ENCODE measurements around the gene ECSCR. TPM values are rescaled to one million over a fixed set of nuclear protein-coding genes. Genes with fewer than 3 reads are reported as not detected.

The ECSCR gene
- total and polyA plus RNA-seq, 2 of the 8 experiments (the other 6 are each of a cell fraction or from before 2014, with no cell fraction given) = 2.7 to 7.2 TPM

GRCh38 chr5:139461176-139461575 is 1.4 kb downstream of the ECSCR start:
- no peaks in the 10 kb centered on the region for H3K23me2 ChIP-seq (ENCODE audit: low read depth, low read length)
- H3K36me3 ChIP-seq (ENCODE audit: control insufficient read depth in 2 of 4, insufficient read depth in 4 of 4, low read length in 3 of 4) = no peaks in the 10 kb centered on the region
- no peak overlapping the region for H4K5ac ChIP-seq (ENCODE audit: insufficient read length, low read depth, low read length)
- no peaks in the 10 kb centered on the region for H3K79me2 ChIP-seq (ENCODE audit: control insufficient read depth in 1 of 2, insufficient read depth in 2 of 2, low read length in 2 of 2)
- ChIA-PET POLR2A (ENCODE audit: partially characterized antibody) (interaction anchor here (1.9 kb wide), 1 partner anchor 18 kb away, joined by 4 read pairs; no protein-coding TSS in a partner anchor), CTCF (ENCODE audit: partially characterized antibody) (interaction anchor here (0.8 to 1.7 kb wide), 4 partner anchors 13 to 58 kb away, joined by 3 to 13 read pairs (median 4); no protein-coding TSS in a partner anchor)
- H3K27me3 ChIP-seq (replicated peaks in 1 of 4; ENCODE audit: control insufficient read depth in 3 of 4, extremely low read depth in 1 of 4, insufficient read depth in 3 of 4, low read length in 3 of 4) = no peaks in the 10 kb centered on the region
- no peak overlapping the region for H2AK5ac ChIP-seq (ENCODE audit: low read depth, low read length)
- H3K9me3 ChIP-seq (ENCODE audit: insufficient read depth in 2 of 2, low read depth in 1 of 2, low read length in 1 of 2) = no peaks in the 10 kb centered on the region
- peaks cover 5 to 15% (median 12%) of the 10 kb centered on the region in 4 experiments; a peak in 6 of 7 replicates for H3K4me1 ChIP-seq (replicated peaks in 1 of 4; ENCODE audit: control insufficient read depth in 3 of 4, insufficient read depth in 4 of 4, low read length in 3 of 4)
- H2BK5ac ChIP-seq (ENCODE audit: low read depth, low read length) = peak overlapping the region; percentile 22; the same call in 1 of the 2 replicates
- H3K23ac ChIP-seq (ENCODE audit: insufficient read length) = no peak overlapping the region
- no peak overlapping the region for H2AFZ ChIP-seq (ENCODE audit: low read length)
- H3K4me3 ChIP-seq (ENCODE audit: extremely low read depth in 1 of 4, insufficient read depth in 2 of 4, low read depth in 3 of 4, low read length in 4 of 4) = no peak overlapping the region
- DNase-seq (ENCODE audit: low read depth in 1 of 2, low spot score in 2 of 2) = no peak
- no peak overlapping the region; the same call in 1 of the 2 replicates for H2BK20ac ChIP-seq (ENCODE audit: low read length)
- H3K4me2 ChIP-seq (ENCODE audit: insufficient read depth in 1 of 2, low read depth in 2 of 2, low read length in 2 of 2) = no peak overlapping the region
- H3K4ac ChIP-seq (replicated peaks; ENCODE audit: insufficient read length, low read depth, low read length) = no peak overlapping the region
- H2BK15ac ChIP-seq (ENCODE audit: low read length) = peak overlapping the region; percentile 9; the same call in 1 of the 2 replicates
- H3K18ac ChIP-seq (ENCODE audit: extremely low read depth, low read length) = peak overlapping the region; percentile 29; the same call in 1 of the 2 replicates
- 90% methylated on average over 7 of the region's 7 CpGs; no CpG with 5 or more reads in 1 of the 2 experiments for WGBS, 2 experiments (ENCODE audit: extremely low coverage in 1 of 2, insufficient coverage in 1 of 2, insufficient read length in 1 of 2, insufficient replicate concordance in 2 of 2, low coverage in 1 of 2, low lambda C conversion rate in 2 of 2, missing lambda C conversion rate in 1 of 2)
- no peak overlapping the region for H3K9ac ChIP-seq (replicated peaks in 1 of 4; ENCODE audit: extremely low read depth in 1 of 4, low read depth in 3 of 4, low read length in 3 of 4)
- H2BK12ac ChIP-seq (ENCODE audit: low read depth, low read length) = peak overlapping the region; percentile 75; the same call in 1 of the 2 replicates
- TF ChIP-seq, protein P1, sequence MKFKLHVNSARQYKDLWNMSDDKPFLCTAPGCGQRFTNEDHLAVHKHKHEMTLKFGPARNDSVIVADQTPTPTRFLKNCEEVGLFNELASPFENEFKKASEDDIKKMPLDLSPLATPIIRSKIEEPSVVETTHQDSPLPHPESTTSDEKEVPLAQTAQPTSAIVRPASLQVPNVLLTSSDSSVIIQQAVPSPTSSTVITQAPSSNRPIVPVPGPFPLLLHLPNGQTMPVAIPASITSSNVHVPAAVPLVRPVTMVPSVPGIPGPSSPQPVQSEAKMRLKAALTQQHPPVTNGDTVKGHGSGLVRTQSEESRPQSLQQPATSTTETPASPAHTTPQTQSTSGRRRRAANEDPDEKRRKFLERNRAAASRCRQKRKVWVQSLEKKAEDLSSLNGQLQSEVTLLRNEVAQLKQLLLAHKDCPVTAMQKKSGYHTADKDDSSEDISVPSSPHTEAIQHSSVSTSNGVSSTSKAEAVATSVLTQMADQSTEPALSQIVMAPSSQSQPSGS (IDR thresholded peaks at IDR 0.05; ENCODE audit: low read length) = no peak
- no peak for TF ChIP-seq SIN3A (conservative IDR thresholded peaks at IDR 0.05 in 1 of 2, IDR thresholded peaks at IDR 0.05 in 1 of 2; ENCODE audit: low read depth in 1 of 2, low read length in 2 of 2)
- no peak for TF ChIP-seq NRF1 (IDR thresholded peaks at IDR 0.05; ENCODE audit: low read depth, low read length)
- no peak for TF ChIP-seq HDAC6 (IDR thresholded peaks at IDR 0.05; ENCODE audit: low read depth, low read length)
- TF ChIP-seq POLR2A (IDR thresholded peaks at IDR 0.05; ENCODE audit: control extremely low read depth in 1 of 2, low read depth in 2 of 2, low read length in 2 of 2) = no peak
- TF ChIP-seq CREB1 (IDR thresholded peaks at IDR 0.05) = no peak
- no peak for TF ChIP-seq TEAD4 (IDR thresholded peaks at IDR 0.05; ENCODE audit: low read depth, low read length)
- TF ChIP-seq HDAC2 (IDR thresholded peaks at IDR 0.05; ENCODE audit: borderline replicate concordance in 1 of 2, low read depth in 2 of 2, low read length in 2 of 2) = no peak
- no peak overlapping the region for H3K56ac ChIP-seq (replicated peaks; ENCODE audit: insufficient read length, low read depth, low read length)
- H4K91ac ChIP-seq (replicated peaks; ENCODE audit: insufficient read length, low read length) = peak overlapping the region; percentile 45
- H3K14ac ChIP-seq (ENCODE audit: insufficient read length) = no peak overlapping the region
- 0 out of 2 replicates have a peak overlapping the region, but pooled peaks have one; percentile 16 for H4K8ac ChIP-seq (ENCODE audit: extremely low read depth, insufficient read depth, low read length)
- FAIRE-seq = no peak
- no peaks in the 10 kb centered on the region for H4K20me1 ChIP-seq (replicated peaks in 1 of 2; ENCODE audit: control insufficient read depth in 1 of 2, insufficient read depth in 2 of 2, low read length in 2 of 2)
- no peaks in the 10 kb centered on the region for H3K79me1 ChIP-seq (ENCODE audit: low read depth, low read length)
- H2BK120ac ChIP-seq (replicated peaks; ENCODE audit: low read depth, low read length) = no peak overlapping the region
- H3K27ac ChIP-seq (ENCODE audit: low read depth, low read length) = no peak overlapping the region
